ENCODE data around the gene KAT7.

- TF ChIP-seq CTCF (IDR thresholded peaks at IDR 0.05): no peak
- no peak for TF ChIP-seq POLR2AphosphoS5 (IDR thresholded peaks at IDR 0.05)
- TF ChIP-seq POLR2A (IDR thresholded peaks at IDR 0.05): no peak
Measured at GRCh38 chr17:49798182-49798581, 9.7 kb downstream of the KAT7 start.
